SK-N-MC (cell line): ENCODE measurements around the gene MED27.

Experiments
- DNase-seq: peaks from one replicate; pipeline ENCODE4 v3.0.0-alpha.2; 2011; ENCODE audit warnings: low read depth, low spot score
- H3K27ac ChIP-seq: fragments of 200-600 bp; sonication (generic); 2 replicates; pipeline ENCODE4 v1.5.1; 2016; ENCODE audit warnings: mixed run types
- H3K36me3 ChIP-seq: fragments of 200-600 bp; sonication (generic); 2 replicates; pipeline ENCODE4 v1.6.1; 2017; ENCODE audit warnings: antibody characterized with exemption, low read length, mixed read lengths; ENCODE audit not compliant: insufficient read depth
- H3K4me3 ChIP-seq: fragments of 200-600 bp; sonication (generic); 2 replicates; pipeline ENCODE4 v1.5.1; 2016
- H3K9ac ChIP-seq: fragments of 200-600 bp; sonication (generic); 2 replicates; pipeline ENCODE4 v1.8.0; 2017; ENCODE audit warnings: mixed run types, mixed read lengths; ENCODE audit not compliant: insufficient read length
- H3K9me3 ChIP-seq: fragments of 200-600 bp; sonication (generic); 2 replicates; pipeline ENCODE4 v1.6.1; 2017; ENCODE audit warnings: low read depth, mild to moderate bottlenecking, antibody characterized with exemption, low read length, moderate library complexity, mixed read lengths
- EZH2 ChIP-seq: fragments of 200-600 bp; sonication (generic); IDR thresholded peaks from one replicate; pipeline ENCODE4 v1.6.1; 2017; ENCODE audit warnings: antibody characterized with exemption
- FOXP2 ChIP-seq: optimal IDR thresholded peaks from 2 replicates; pipeline ENCODE3; 2011; ENCODE audit warnings: mild to moderate bottlenecking, moderate library complexity; ENCODE audit not compliant: insufficient read depth; ENCODE audit errors: extremely low read length, control extremely low read depth
- POLR2AphosphoS5 ChIP-seq: IDR thresholded peaks from 2 replicates; pipeline ENCODE4 v1.6.1; 2012; ENCODE audit warnings: mild to moderate bottlenecking, low read depth, low read length, borderline replicate concordance

Gene MED27

GRCh38 chr9:132030626-132031325 is 48.9 kb downstream of the MED27 start:
- Histone ChIP-seq H3K27ac (no peak overlapping the region), H3K9me3 (no peaks in the 10 kb centered on the region), H3K36me3 (no peaks in the 10 kb centered on the region), H3K9ac (no peak overlapping the region), H3K4me3 (no peak overlapping the region)
- TF ChIP-seq FOXP2 (no peak), EZH2 (no peak), POLR2AphosphoS5 (no peak)
- no peak for DNase-seq

GRCh38 chr9:132027752-132028663 is 51.7 kb downstream of the MED27 start:
- no peak overlapping the region for H3K27ac ChIP-seq
- no peak for DNase-seq
- no peaks in the 10 kb centered on the region for H3K36me3 ChIP-seq
- no peak overlapping the region for H3K4me3 ChIP-seq
- TF ChIP-seq POLR2AphosphoS5 (no peak), FOXP2 (no peak), EZH2 (no peak)
- no peak overlapping the region for H3K9ac ChIP-seq
- no peaks in the 10 kb centered on the region for H3K9me3 ChIP-seq

GRCh38 chr9:132026932-132027585 is 52.6 kb downstream of the MED27 start:
- Histone ChIP-seq H3K9me3 (no peaks in the 10 kb centered on the region), H3K27ac (peak overlapping the region; percentile 39; the same call in 1 of the 2 replicates), H3K9ac (no peak overlapping the region), H3K4me3 (peak overlapping the region; percentile 59), H3K36me3 (no peaks in the 10 kb centered on the region)
- DNase-seq: peak; percentile 83
- TF ChIP-seq EZH2 (no peak), FOXP2 (no peak), POLR2AphosphoS5 (no peak)

GRCh38 chr9:132025766-132026165 is 53.9 kb downstream of the MED27 start:
- no peak for DNase-seq
- Histone ChIP-seq H3K9ac (no peak overlapping the region), H3K9me3 (no peaks in the 10 kb centered on the region), H3K4me3 (no peak overlapping the region), H3K27ac (no peak overlapping the region), H3K36me3 (no peaks in the 10 kb centered on the region)
- TF ChIP-seq FOXP2: no peak
- no peak for TF ChIP-seq POLR2AphosphoS5

GRCh38 chr9:132024589-132024988 is 55.1 kb downstream of the MED27 start:
- Histone ChIP-seq H3K4me3 (no peak overlapping the region), H3K9ac (no peak overlapping the region), H3K27ac (no peak overlapping the region), H3K9me3 (no peaks in the 10 kb centered on the region), H3K36me3 (no peaks in the 10 kb centered on the region)
- TF ChIP-seq EZH2: no peak
- no peak for TF ChIP-seq POLR2AphosphoS5
- TF ChIP-seq FOXP2: no peak
- DNase-seq: no peak

- Histone ChIP-seq H3K36me3 (no peaks in the 10 kb centered on the region), H3K4me3 (no peak overlapping the region), H3K27ac (no peak overlapping the region), H3K9me3 (no peaks in the 10 kb centered on the region), H3K9ac (no peak overlapping the region)
- TF ChIP-seq FOXP2 (no peak), POLR2AphosphoS5 (no peak), EZH2 (no peak)
- DNase-seq: no peak
These were observed 56.1 kb downstream of the MED27 start for GRCh38 chr9:132023419-132024180.

GRCh38 chr9:132020820-132021510 is 58.7 kb downstream of the MED27 start:
- no peak overlapping the region for H3K9ac ChIP-seq
- TF ChIP-seq EZH2 (no peak), FOXP2 (no peak), POLR2AphosphoS5 (no peak)
- H3K9me3 ChIP-seq: no peaks in the 10 kb centered on the region
- no peak overlapping the region for H3K4me3 ChIP-seq
- no peak overlapping the region for H3K27ac ChIP-seq
- no peak for DNase-seq
- no peaks in the 10 kb centered on the region for H3K36me3 ChIP-seq
